PC-3 (cell line): Measurements from ENCODE around the gene TKFC. TPM values are rescaled to one million over a fixed set of nuclear protein-coding genes. Genes with fewer than 3 reads are reported as not detected.

Experiments
- ATAC-seq: fragments of 200-7000 bp; cut with Tn5 transposase; 2 replicates; pipeline ENCODE4 v1.9.1; 2020; ENCODE audit warnings: mild to moderate bottlenecking, moderate library complexity
- BruUV-seq: library from RNA; stranded (reverse); fragments of 400-500 nt; replicated peaks from 2 replicates; lab custom pipeline; 2021; lab: Mats Ljungman, UMichigan
- CTCF ChIA-PET: fragments of 300-600 bp; sonication (Branson Sonifier 250); formaldehyde crosslinking; loops from one replicate; lab custom pipeline; 2022; ENCODE audit warnings: antibody characterized with exemption; lab: Charles Lee
- POLR2A ChIA-PET: fragments of 300-600 bp; sonication (Branson Sonifier 250); formaldehyde crosslinking; loops from one replicate; lab custom pipeline; 2022; ENCODE audit warnings: antibody characterized with exemption; ENCODE audit not compliant: unreplicated experiment; lab: Charles Lee
- DNase-seq: peaks from one replicate; pipeline ENCODE4 v3.0.0-alpha.2; 2015
- H2AFZ ChIP-seq: fragments of 300-600 bp; sonication (generic); 2 replicates; pipeline ENCODE4 v1.6.0; 2016; ENCODE audit warnings: antibody characterized with exemption, low read length
- H3F3A ChIP-seq: fragments of 300-600 bp; sonication (generic); one replicate; pipeline ENCODE4 v1.6.0; 2017; ENCODE audit warnings: antibody characterized with exemption, low read length, control low read depth, mild to moderate bottlenecking; ENCODE audit not compliant: unreplicated experiment
- H3K27ac ChIP-seq: fragments of 300-600 bp; sonication (generic); 2 replicates; pipeline ENCODE4 v1.5.1; 2016; ENCODE audit warnings: mild to moderate bottlenecking, low read length
- H3K27me3 ChIP-seq: fragments of 300-600 bp; sonication (generic); 2 replicates; pipeline ENCODE4 v1.6.1; 2016; ENCODE audit warnings: low read length, mixed read lengths
- H3K36me3 ChIP-seq: fragments of 300-600 bp; sonication (generic); 2 replicates; pipeline ENCODE4 v1.6.1; 2016; ENCODE audit warnings: low read depth, mixed run types, low read length, mixed read lengths
- H3K4me1 ChIP-seq: fragments of 300-600 bp; sonication (generic); 2 replicates; pipeline ENCODE4 v1.5.1; 2016; ENCODE audit warnings: low read length; ENCODE audit not compliant: insufficient read depth
- H3K4me2 ChIP-seq: fragments of 300-600 bp; sonication (generic); 2 replicates; pipeline ENCODE4 v1.6.0; 2016; ENCODE audit warnings: low read length
- H3K4me3 ChIP-seq: fragments of 300-600 bp; sonication (generic); 2 replicates; pipeline ENCODE4 v1.5.1; 2016; ENCODE audit warnings: mild to moderate bottlenecking, low read length, mixed read lengths
- H3K79me2 ChIP-seq: fragments of 300-600 bp; sonication (generic); 2 replicates; pipeline ENCODE4 v1.6.1; 2017; ENCODE audit warnings: low read length, mixed read lengths
- H3K9ac ChIP-seq: fragments of 300-600 bp; sonication (generic); 2 replicates; pipeline ENCODE4 v1.6.0; 2016; ENCODE audit warnings: mild to moderate bottlenecking, low read length
- H3K9me2 ChIP-seq: fragments of 300-600 bp; sonication (generic); replicated peaks from 2 replicates; pipeline ENCODE4 v1.6.1; 2016; ENCODE audit warnings: mixed run types, low read length, mixed read lengths
- H3K9me3 ChIP-seq: fragments of 300-600 bp; sonication (generic); 2 replicates; pipeline ENCODE4 v1.6.1; 2016; ENCODE audit warnings: low read length, mixed read lengths
- H4K20me1 ChIP-seq: fragments of 300-600 bp; sonication (generic); 2 replicates; pipeline ENCODE4 v1.6.1; 2016; ENCODE audit warnings: low read length, mixed read lengths
- EZH2 ChIP-seq: fragments of 300-600 bp; sonication (generic); IDR thresholded peaks from one replicate; pipeline ENCODE4 v1.6.1; 2017; ENCODE audit warnings: antibody characterized with exemption, mild to moderate bottlenecking, low read length; ENCODE audit not compliant: unreplicated experiment
- EZH2phosphoT487 ChIP-seq: fragments of 300-600 bp; sonication (generic); IDR thresholded peaks from 2 replicates; pipeline ENCODE4 v1.6.1; 2018; ENCODE audit warnings: mild to moderate bottlenecking, antibody characterized with exemption, low read length, borderline replicate concordance
- intact Hi-C: fragments of 100-400 bp; cut with micrococcal nuclease; formaldehyde crosslinking; loops from 2 replicates; pipeline ENCODE4 v1.9.0; 2023
- total RNA-seq: library from RNA; depleted of rRNA; stranded (reverse); fragments of >200 nt; gene quantifications from 2 replicates; pipeline ENCODE4 v1.2.3, GENCODE V29; 2014
- TF ChIP-seq, protein P1 (sequence below): fragments of 300-600 bp; sonication (generic); conservative IDR thresholded peaks from 2 replicates; pipeline ENCODE4 v1.5.1; 2017; ENCODE audit warnings: antibody characterized with exemption, low read depth, mild to moderate bottlenecking, low read length

The TKFC gene
- total RNA-seq, 1 experiment from 2014 or later: 56.9 TPM

DNA sequence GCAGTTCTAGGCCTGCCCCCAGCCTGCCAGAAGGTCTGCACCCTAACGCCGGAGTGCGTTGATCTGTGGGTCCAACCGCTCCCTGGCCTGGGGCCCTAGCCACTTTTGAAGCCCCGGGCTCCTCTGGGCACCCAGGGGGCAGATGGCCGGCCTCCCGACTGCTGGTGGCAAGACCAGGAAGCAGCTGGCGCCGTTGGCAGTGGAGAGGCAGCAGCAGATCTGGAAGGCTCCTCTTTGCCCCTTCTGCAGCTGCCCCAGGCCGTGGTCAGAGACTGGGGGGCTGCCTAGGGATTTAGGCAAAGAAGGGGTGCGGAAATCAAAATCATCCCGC is 37.5 kb upstream of the TKFC start:
- Histone ChIP-seq H3K36me3 (peaks cover 22% of the 10 kb centered on the region), H4K20me1 (no peaks in the 10 kb centered on the region), H3K4me1 (peaks cover 12% of the 10 kb centered on the region), H3K4me3 (no peak overlapping the region), H3K4me2 (no peak overlapping the region), H3K9me3 (no peaks in the 10 kb centered on the region), H3K9me2 (no peaks in the 10 kb centered on the region), H3K27ac (no peak overlapping the region), H2AFZ (no peak overlapping the region), H3K79me2 (no peaks in the 10 kb centered on the region), H3K9ac (no peak overlapping the region), H3K27me3 (peaks cover 12% of the 10 kb centered on the region), H3F3A (no peaks in the 10 kb centered on the region)
- no peak for ATAC-seq
- POLR2A ChIA-PET: no interaction called here
- CTCF ChIA-PET: no interaction called here
- TF ChIP-seq, protein P1, sequence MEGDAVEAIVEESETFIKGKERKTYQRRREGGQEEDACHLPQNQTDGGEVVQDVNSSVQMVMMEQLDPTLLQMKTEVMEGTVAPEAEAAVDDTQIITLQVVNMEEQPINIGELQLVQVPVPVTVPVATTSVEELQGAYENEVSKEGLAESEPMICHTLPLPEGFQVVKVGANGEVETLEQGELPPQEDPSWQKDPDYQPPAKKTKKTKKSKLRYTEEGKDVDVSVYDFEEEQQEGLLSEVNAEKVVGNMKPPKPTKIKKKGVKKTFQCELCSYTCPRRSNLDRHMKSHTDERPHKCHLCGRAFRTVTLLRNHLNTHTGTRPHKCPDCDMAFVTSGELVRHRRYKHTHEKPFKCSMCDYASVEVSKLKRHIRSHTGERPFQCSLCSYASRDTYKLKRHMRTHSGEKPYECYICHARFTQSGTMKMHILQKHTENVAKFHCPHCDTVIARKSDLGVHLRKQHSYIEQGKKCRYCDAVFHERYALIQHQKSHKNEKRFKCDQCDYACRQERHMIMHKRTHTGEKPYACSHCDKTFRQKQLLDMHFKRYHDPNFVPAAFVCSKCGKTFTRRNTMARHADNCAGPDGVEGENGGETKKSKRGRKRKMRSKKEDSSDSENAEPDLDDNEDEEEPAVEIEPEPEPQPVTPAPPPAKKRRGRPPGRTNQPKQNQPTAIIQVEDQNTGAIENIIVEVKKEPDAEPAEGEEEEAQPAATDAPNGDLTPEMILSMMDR: no peak
- TF ChIP-seq EZH2phosphoT487: no peak
- TF ChIP-seq EZH2: no peak
- DNase-seq: no peak
- intact Hi-C loops: no loop called here
- no TSS peak for BruUV-seq

DNA sequence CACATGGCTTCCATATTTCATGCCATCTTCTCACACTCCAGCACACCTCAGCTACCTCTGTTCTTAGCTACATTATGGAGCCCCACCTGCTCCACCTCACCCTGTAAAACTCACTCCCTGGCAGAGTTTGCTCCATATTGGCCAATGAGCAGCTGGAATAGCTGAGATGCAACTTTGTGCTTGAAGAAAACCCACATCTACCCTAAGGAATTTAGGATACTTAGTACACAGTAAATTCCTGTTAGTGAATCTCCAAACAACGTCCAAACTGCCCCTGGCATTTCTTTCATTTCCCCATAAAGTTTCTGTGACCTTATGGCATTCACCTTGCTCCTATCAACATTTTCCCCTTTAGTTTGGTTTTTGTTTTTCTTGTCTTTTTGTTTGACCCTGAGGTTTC is 35.7 kb upstream of the TKFC start:
- intact Hi-C loops: no loop called here
- TF ChIP-seq EZH2phosphoT487 (no peak), EZH2 (no peak)
- TF ChIP-seq, protein P1: no peak
- POLR2A ChIA-PET: no interaction called here

DNA sequence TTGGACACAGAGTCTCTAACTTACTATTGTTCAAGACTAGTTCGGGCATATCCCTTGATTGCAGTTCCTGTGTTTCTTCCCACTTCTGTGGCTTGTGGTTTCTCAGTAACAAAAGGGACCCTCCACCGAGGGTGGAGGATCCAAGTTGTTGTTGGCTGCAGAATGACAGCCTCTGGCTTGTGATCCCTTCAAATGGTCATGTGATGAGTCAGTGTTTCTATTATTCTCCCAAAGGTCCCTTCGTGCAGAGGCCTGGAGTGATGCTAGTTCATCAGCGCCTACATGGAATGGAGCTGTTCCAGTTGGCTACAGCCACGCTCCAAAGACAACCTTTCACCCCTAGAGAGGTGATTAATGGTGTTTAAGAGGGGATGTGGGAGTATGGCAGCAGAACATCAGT is 35.3 kb upstream of the TKFC start:
- Histone ChIP-seq H3K79me2 (no peaks in the 10 kb centered on the region), H3K27me3 (peaks cover 12% of the 10 kb centered on the region), H3K4me1 (peaks cover 12% of the 10 kb centered on the region), H3K9me3 (no peaks in the 10 kb centered on the region), H3K9ac (no peak overlapping the region), H3K36me3 (peaks cover 44% of the 10 kb centered on the region), H3K9me2 (no peaks in the 10 kb centered on the region), H2AFZ (no peak overlapping the region), H3K4me2 (no peak overlapping the region), H3F3A (no peaks in the 10 kb centered on the region), H3K4me3 (no peak overlapping the region), H4K20me1 (no peaks in the 10 kb centered on the region), H3K27ac (no peak overlapping the region)
- DNase-seq (peak; percentile 45), ATAC-seq (no peak)
- ChIA-PET POLR2A (no interaction called here), CTCF (no interaction called here)
- intact Hi-C loops: no loop called here
- no TSS peak for BruUV-seq
- TF ChIP-seq, protein P1: no peak
- TF ChIP-seq EZH2phosphoT487: no peak
- no peak for TF ChIP-seq EZH2

More for the DNA sequence above, 35.7 kb upstream of the TKFC start:
- Histone ChIP-seq H3K9me3 (no peaks in the 10 kb centered on the region), H3K4me2 (no peak overlapping the region), H3F3A (no peaks in the 10 kb centered on the region), H2AFZ (no peak overlapping the region), H4K20me1 (no peaks in the 10 kb centered on the region), H3K36me3 (peaks cover 40% of the 10 kb centered on the region), H3K4me1 (peaks cover 12% of the 10 kb centered on the region), H3K9me2 (no peaks in the 10 kb centered on the region), H3K27me3 (peaks cover 12% of the 10 kb centered on the region), H3K79me2 (no peaks in the 10 kb centered on the region), H3K27ac (no peak overlapping the region), H3K9ac (no peak overlapping the region), H3K4me3 (no peak overlapping the region)
- DNase-seq: no peak
- CTCF ChIA-PET: interaction anchor here (0.7 kb wide), 1 partner anchor 45 kb away, joined by 3 read pairs; no protein-coding TSS in a partner anchor
- TSS peak; percentile 7 for BruUV-seq
- no peak for ATAC-seq
